HEK293 (cell line): ENCODE data around the gene BBC3.

Source experiments
- EGR2 ChIP-seq: fragments of 450-650 bp; formaldehyde crosslinking; IDR thresholded peaks from 2 replicates; pipeline ENCODE4 v1.5.1; 2016; ENCODE audit warnings: low read depth, missing biosample characterization, missing genetic modification characterization
- GLIS1 ChIP-seq: fragments of 450-650 bp; formaldehyde crosslinking; IDR thresholded peaks from 2 replicates; pipeline ENCODE4 v1.5.1; 2016; ENCODE audit warnings: missing biosample characterization, missing genetic modification characterization
- HOXD13 ChIP-seq: sonication (generic); formaldehyde crosslinking; IDR thresholded peaks from 2 replicates; pipeline ENCODE4 v1.8.0; 2022; ENCODE audit warnings: missing genetic modification reagents, borderline replicate concordance
- IKZF3 ChIP-seq: fragments of 450-650 bp; IDR thresholded peaks from 2 replicates; pipeline ENCODE4 v1.5.0; 2018; ENCODE audit warnings: missing biosample characterization, mild to moderate bottlenecking, missing genetic modification characterization, moderate library complexity
- KLF16 ChIP-seq: fragments of 450-650 bp; formaldehyde crosslinking; IDR thresholded peaks from 2 replicates; pipeline ENCODE4 v1.5.1; 2017; ENCODE audit warnings: missing biosample characterization, missing genetic modification characterization
- KLF17 ChIP-seq: fragments of 450-650 bp; formaldehyde crosslinking; IDR thresholded peaks from 2 replicates; pipeline ENCODE4 v1.5.1; 2016; ENCODE audit warnings: missing biosample characterization, missing genetic modification characterization
- REST ChIP-seq: fragments of 450-650 bp; formaldehyde crosslinking; IDR thresholded peaks from 2 replicates; pipeline ENCODE4 v1.5.1; 2016; ENCODE audit warnings: missing biosample characterization, missing genetic modification characterization
- YY2 ChIP-seq: fragments of 450-650 bp; formaldehyde crosslinking; IDR thresholded peaks from 2 replicates; pipeline ENCODE4 v1.5.1; 2016; ENCODE audit warnings: missing biosample characterization, missing genetic modification characterization
- ZBTB48 ChIP-seq: fragments of 450-650 bp; formaldehyde crosslinking; IDR thresholded peaks from 2 replicates; pipeline ENCODE4 v1.5.1; 2016; ENCODE audit warnings: missing biosample characterization, missing genetic modification characterization
- ZFHX2 ChIP-seq: fragments of 450-650 bp; formaldehyde crosslinking; conservative IDR thresholded peaks from 2 replicates; pipeline ENCODE4 v1.5.1; 2016; ENCODE audit warnings: missing biosample characterization, missing genetic modification characterization
- ZFP69B ChIP-seq: fragments of 450-650 bp; formaldehyde crosslinking; IDR thresholded peaks from 2 replicates; pipeline ENCODE4 v1.5.1; 2016; ENCODE audit warnings: missing biosample characterization, missing genetic modification characterization
- ZNF157 ChIP-seq: fragments of 450-650 bp; formaldehyde crosslinking; IDR thresholded peaks from 2 replicates; pipeline ENCODE4 v1.5.1; 2016; ENCODE audit warnings: missing biosample characterization, missing genetic modification characterization
- ZNF169 ChIP-seq: fragments of 450-650 bp; formaldehyde crosslinking; IDR thresholded peaks from 2 replicates; pipeline ENCODE4 v1.5.1; 2016; ENCODE audit warnings: missing biosample characterization, missing genetic modification characterization
- ZNF175 ChIP-seq: fragments of 450-650 bp; formaldehyde crosslinking; IDR thresholded peaks from 2 replicates; pipeline ENCODE4 v1.5.1; 2016; ENCODE audit warnings: missing biosample characterization, missing genetic modification characterization
- ZNF19 ChIP-seq: fragments of 450-650 bp; formaldehyde crosslinking; IDR thresholded peaks from 2 replicates; pipeline ENCODE4; 2016; ENCODE audit warnings: missing biosample characterization, missing genetic modification characterization, low read depth
- ZNF239 ChIP-seq: fragments of 450-650 bp; formaldehyde crosslinking; IDR thresholded peaks from 2 replicates; pipeline ENCODE4 v1.5.1; 2016; ENCODE audit warnings: missing biosample characterization, missing genetic modification characterization
- ZNF274 ChIP-seq, 2 experiments: fragments of 200-500 bp in 1 of 2; fragments of 450-650 bp in 1 of 2; sonication (Bioruptor generic) in 1 of 2; formaldehyde crosslinking in 1 of 2; IDR thresholded peaks; 2 replicates each; pipeline versions ENCODE4 v1.5.1 to v1.6.1; 2014 to 2016; ENCODE audit warnings: borderline replicate concordance in 1 of 2, inconsistent platforms in 1 of 2, low read length in 1 of 2, missing biosample characterization in 1 of 2, missing genetic modification characterization in 1 of 2
- ZNF324 ChIP-seq: fragments of 450-650 bp; formaldehyde crosslinking; IDR thresholded peaks from 2 replicates; pipeline ENCODE4 v1.5.1; 2016; ENCODE audit warnings: missing biosample characterization, missing genetic modification characterization
- ZNF341 ChIP-seq: fragments of 450-650 bp; formaldehyde crosslinking; IDR thresholded peaks from 2 replicates; pipeline ENCODE4; 2016; ENCODE audit warnings: low read depth, missing biosample characterization, missing genetic modification characterization
- ZNF394 ChIP-seq: fragments of 450-650 bp; formaldehyde crosslinking; IDR thresholded peaks from 2 replicates; pipeline ENCODE4 v1.5.1; 2016; ENCODE audit warnings: missing biosample characterization, missing genetic modification characterization, mild to moderate bottlenecking, moderate library complexity, borderline replicate concordance
- ZNF530 ChIP-seq: fragments of 450-650 bp; formaldehyde crosslinking; IDR thresholded peaks from 2 replicates; pipeline ENCODE4 v1.5.1; 2016; ENCODE audit warnings: low read depth, missing biosample characterization, missing genetic modification characterization
- ZNF544 ChIP-seq: fragments of 450-650 bp; formaldehyde crosslinking; IDR thresholded peaks from 2 replicates; pipeline ENCODE4 v1.5.0; 2017; ENCODE audit warnings: missing biosample characterization, missing genetic modification characterization
- ZNF585B ChIP-seq: fragments of 450-650 bp; formaldehyde crosslinking; IDR thresholded peaks from 2 replicates; pipeline ENCODE4 v1.5.1; 2016; ENCODE audit warnings: missing biosample characterization, missing genetic modification characterization
- ZNF701 ChIP-seq: fragments of 450-650 bp; formaldehyde crosslinking; IDR thresholded peaks from 2 replicates; pipeline ENCODE4 v1.5.1; 2016; ENCODE audit warnings: missing biosample characterization, missing genetic modification characterization
- ZNF707 ChIP-seq: fragments of 450-650 bp; formaldehyde crosslinking; IDR thresholded peaks from 2 replicates; pipeline ENCODE4 v1.5.1; 2016; ENCODE audit warnings: missing biosample characterization, missing genetic modification characterization
- ZNF830 ChIP-seq: fragments of 450-650 bp; IDR thresholded peaks from 2 replicates; pipeline ENCODE4 v1.5.0; 2018; ENCODE audit warnings: missing biosample characterization, missing genetic modification characterization, low read depth, mild to moderate bottlenecking, moderate library complexity
- ZSCAN16 ChIP-seq: fragments of 450-650 bp; formaldehyde crosslinking; IDR thresholded peaks from 2 replicates; pipeline ENCODE4 v1.5.1; 2016; ENCODE audit warnings: missing biosample characterization, missing genetic modification characterization
- ZSCAN5A ChIP-seq: fragments of 450-650 bp; formaldehyde crosslinking; IDR thresholded peaks from 2 replicates; pipeline ENCODE4 v1.5.1; 2016; ENCODE audit warnings: missing biosample characterization, missing genetic modification characterization
- ZXDB ChIP-seq: fragments of 450-650 bp; formaldehyde crosslinking; IDR thresholded peaks from 2 replicates; pipeline ENCODE4 v1.5.1; 2016; ENCODE audit warnings: missing biosample characterization, missing genetic modification characterization
- TF ChIP-seq, protein P1 (sequence below): fragments of 450-650 bp; formaldehyde crosslinking; IDR thresholded peaks from 2 replicates; pipeline ENCODE4 v1.5.1; 2016; ENCODE audit warnings: missing biosample characterization, missing genetic modification characterization
- TF ChIP-seq, protein P2 (sequence below): fragments of 450-650 bp; formaldehyde crosslinking; IDR thresholded peaks from 2 replicates; pipeline ENCODE4 v1.5.1; 2017; ENCODE audit warnings: missing biosample characterization, missing genetic modification characterization

BBC3 gene

GRCh38 chr19:47228937-47229675, 1.9 kb downstream of the BBC3 start (continued):
- TF ChIP-seq ZNF585B (tag by site-specific recombination) (no peak), ZNF707 (tag by site-specific recombination) (no peak), ZNF701 (tag by site-specific recombination) (no peak), ZNF394 (tag by site-specific recombination) (no peak; the same call in 1 of the 2 replicates), REST (tag by site-specific recombination) (peak; percentile 26; the same call in 1 of the 2 replicates), ZNF169 (tag by site-specific recombination) (peak; percentile 87), ZNF239 (tag by site-specific recombination) (peak; percentile 63; the same call in 1 of the 2 replicates), ZBTB48 (tag by site-specific recombination) (peak; percentile 75), ZNF544 (no peak; the same call in 1 of the 2 replicates), IKZF3 (tag by site-specific recombination) (no peak), ZNF19 (0 out of 2 replicates have a peak, but pooled peaks have one; percentile 4), ZFP69B (tag by site-specific recombination) (no peak; the same call in 1 of the 2 replicates), ZNF175 (tag by site-specific recombination) (0 out of 2 replicates have a peak, but pooled peaks have one; percentile 37), ZNF830 (tag by site-specific recombination) (no peak), ZNF157 (peak; percentile 51), ZNF341 (tag by site-specific recombination) (no peak), ZNF324 (tag by site-specific recombination) (no peak), ZSCAN5A (tag by site-specific recombination) (no peak), ZNF274 (IDR thresholded peaks at IDR 0.05; ENCODE audit: low read length) (no peak), ZNF274 (tag by site-specific recombination; IDR thresholded peaks at IDR 0.05; ENCODE audit: borderline replicate concordance) (no peak), KLF17 (tag by site-specific recombination) (peak; percentile 48), KLF16 (tag by site-specific recombination) (peak; percentile 47; the same call in 1 of the 2 replicates), EGR2 (tag by site-specific recombination) (peak; percentile 100), ZNF530 (tag by site-specific recombination) (0 out of 2 replicates have a peak, but pooled peaks have one; percentile 33), ZFHX2 (tag by site-specific recombination) (peak; percentile 100), HOXD13 (CRISPR knock-in tag) (0 out of 2 replicates have a peak, but pooled peaks have one; percentile 36), ZXDB (peak; percentile 41), ZSCAN16 (tag by site-specific recombination) (no peak), YY2 (tag by site-specific recombination) (peak; percentile 72), GLIS1 (peak; percentile 29)
- TF ChIP-seq, protein P1, sequence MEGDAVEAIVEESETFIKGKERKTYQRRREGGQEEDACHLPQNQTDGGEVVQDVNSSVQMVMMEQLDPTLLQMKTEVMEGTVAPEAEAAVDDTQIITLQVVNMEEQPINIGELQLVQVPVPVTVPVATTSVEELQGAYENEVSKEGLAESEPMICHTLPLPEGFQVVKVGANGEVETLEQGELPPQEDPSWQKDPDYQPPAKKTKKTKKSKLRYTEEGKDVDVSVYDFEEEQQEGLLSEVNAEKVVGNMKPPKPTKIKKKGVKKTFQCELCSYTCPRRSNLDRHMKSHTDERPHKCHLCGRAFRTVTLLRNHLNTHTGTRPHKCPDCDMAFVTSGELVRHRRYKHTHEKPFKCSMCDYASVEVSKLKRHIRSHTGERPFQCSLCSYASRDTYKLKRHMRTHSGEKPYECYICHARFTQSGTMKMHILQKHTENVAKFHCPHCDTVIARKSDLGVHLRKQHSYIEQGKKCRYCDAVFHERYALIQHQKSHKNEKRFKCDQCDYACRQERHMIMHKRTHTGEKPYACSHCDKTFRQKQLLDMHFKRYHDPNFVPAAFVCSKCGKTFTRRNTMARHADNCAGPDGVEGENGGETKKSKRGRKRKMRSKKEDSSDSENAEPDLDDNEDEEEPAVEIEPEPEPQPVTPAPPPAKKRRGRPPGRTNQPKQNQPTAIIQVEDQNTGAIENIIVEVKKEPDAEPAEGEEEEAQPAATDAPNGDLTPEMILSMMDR (tag by site-specific recombination): 0 out of 2 replicates have a peak, but pooled peaks have one; percentile 6
- TF ChIP-seq, protein P2, sequence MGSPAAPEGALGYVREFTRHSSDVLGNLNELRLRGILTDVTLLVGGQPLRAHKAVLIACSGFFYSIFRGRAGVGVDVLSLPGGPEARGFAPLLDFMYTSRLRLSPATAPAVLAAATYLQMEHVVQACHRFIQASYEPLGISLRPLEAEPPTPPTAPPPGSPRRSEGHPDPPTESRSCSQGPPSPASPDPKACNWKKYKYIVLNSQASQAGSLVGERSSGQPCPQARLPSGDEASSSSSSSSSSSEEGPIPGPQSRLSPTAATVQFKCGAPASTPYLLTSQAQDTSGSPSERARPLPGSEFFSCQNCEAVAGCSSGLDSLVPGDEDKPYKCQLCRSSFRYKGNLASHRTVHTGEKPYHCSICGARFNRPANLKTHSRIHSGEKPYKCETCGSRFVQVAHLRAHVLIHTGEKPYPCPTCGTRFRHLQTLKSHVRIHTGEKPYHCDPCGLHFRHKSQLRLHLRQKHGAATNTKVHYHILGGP (tag by site-specific recombination): 0 out of 2 replicates have a peak, but pooled peaks have one; percentile 38
